Gastrocnemius medialis (tissue), 4 donors: ENCODE measurements around the gene PITX1. TPM values are rescaled to one million over a fixed set of nuclear protein-coding genes. Genes with fewer than 3 reads are reported as not detected.
A peak's percentile ranks its signal among the peaks of the same experiment; 100 is the strongest.

Experiments
- ATAC-seq, 2 donors: fragments of 150-250 bp; one replicate each; pipeline ENCODE4 v1.9.1; 2016
- DNase-seq, 2 donors: peaks; one replicate each; pipeline ENCODE4 v3.0.0-alpha.2; 2019
- H3K27ac ChIP-seq, 4 donors: fragments of 200-600 bp; sonication (generic); 1 replicate in 1 of 4; 2 replicates in 3 of 4; pipeline ENCODE4 v1.5.1; 2016 to 2018; ENCODE audit warnings: mild to moderate bottlenecking in 2 of 4, moderate library complexity in 1 of 4
- H3K27me3 ChIP-seq, 3 donors: fragments of 200-600 bp; sonication (generic) in 2 of 3; 1 replicate in 1 of 3; 2 replicates in 2 of 3; pipeline versions ENCODE4 v1.5.1 to v1.6.0; 2016 to 2019; ENCODE audit warnings: mild to moderate bottlenecking in 1 of 3, moderate library complexity in 1 of 3
- H3K36me3 ChIP-seq, 2 donors: fragments of 200-600 bp; sonication (generic) in 1 of 2; one replicate each; pipeline ENCODE4 v1.5.1; 2017 to 2018
- H3K4me1 ChIP-seq, 2 donors: fragments of 200-600 bp; sonication (generic) in 1 of 2; one replicate each; pipeline ENCODE4 v1.5.1; 2016 to 2017; ENCODE audit warnings: mild to moderate bottlenecking in 2 of 2
- H3K4me3 ChIP-seq, 4 donors: fragments of 200-600 bp; sonication (generic) in 3 of 4; 1 replicate in 1 of 4; 2 replicates in 3 of 4; pipeline ENCODE4 v1.5.1; 2016 to 2019; ENCODE audit warnings: mild to moderate bottlenecking in 2 of 4
- H3K9me3 ChIP-seq, 3 donors: fragments of 200-600 bp; sonication (generic) in 2 of 3; 1 replicate in 1 of 3; 2 replicates in 2 of 3; pipeline ENCODE4 v1.5.1; 2016 to 2019
- POLR2A ChIP-seq, 2 donors: fragments of 450-650 bp; IDR thresholded peaks; one replicate each; pipeline ENCODE4 v1.6.1; 2017; ENCODE audit warnings: antibody characterized with exemption in 2 of 2, mild to moderate bottlenecking in 2 of 2, moderate library complexity in 2 of 2
- in situ Hi-C, 4 donors: fragments of 200-750 bp; cut with MboI; loops; one replicate each; pipeline versions ENCODE4 v1.15.0 to v1.8.0; 2017; ENCODE audit warnings: low sequenced_read_pairs in 4 of 4
- intact Hi-C: fragments of 100-400 bp; cut with DNase I; formaldehyde crosslinking; loops from one replicate; pipeline ENCODE4 v1.15.1; 2023; ENCODE audit warnings: low total_unique reads
- total RNA-seq, 4 donors: library from RNA; depleted of rRNA; stranded (reverse); fragments of >200 nt; gene quantifications; one replicate each; pipeline versions ENCODE4 v1.1.0 to v1.2.3, GENCODE V29; 2016
- TF ChIP-seq, protein P1 (sequence below), 5 experiments: fragments of 450-650 bp in 3 of 5; fragments of 200-600 bp in 2 of 5; sonication (generic) in 2 of 5; IDR thresholded peaks in 4 of 5; conservative IDR thresholded peaks in 1 of 5; 1 replicate in 4 of 5; 2 replicates in 1 of 5; pipeline ENCODE4 v1.5.1; 2016 to 2019; ENCODE audit warnings: antibody characterized with exemption in 5 of 5, mild to moderate bottlenecking in 3 of 5, moderate library complexity in 3 of 5

Gene PITX1
- total RNA-seq, 4 donors from 2014 or later: 5.3 to 21.2 (median 9.3) TPM

DNA sequence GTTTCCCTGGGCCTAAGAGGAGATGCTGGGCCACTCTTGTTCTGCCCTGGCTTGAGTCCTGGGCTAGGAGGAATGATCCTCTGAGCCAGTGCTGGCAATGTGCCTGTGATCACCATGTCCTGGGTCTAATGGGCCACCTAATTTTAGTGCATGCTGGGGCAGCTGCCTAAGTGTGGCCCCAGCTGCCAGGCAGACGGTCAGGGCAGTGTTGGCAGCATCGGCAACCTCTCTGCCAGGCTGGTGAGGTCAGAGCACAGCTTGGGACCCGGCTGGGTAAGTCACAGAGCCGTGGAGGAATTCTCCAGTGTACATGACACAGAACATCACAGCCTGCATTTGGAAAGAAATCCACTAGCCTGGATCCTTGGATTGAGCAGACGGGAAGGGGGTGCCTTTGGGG is 21.4 kb upstream of the PITX1 start:
- intact Hi-C loops: loop anchor here (2.0 to 10.0 kb wide), 3 partner anchors 21 to 379 kb away; partner anchors contain the start of gene PITX1
- ATAC-seq (peak; percentile 90 to 94), DNase-seq (peak; percentile 84 to 91)
- TF ChIP-seq, protein P1, sequence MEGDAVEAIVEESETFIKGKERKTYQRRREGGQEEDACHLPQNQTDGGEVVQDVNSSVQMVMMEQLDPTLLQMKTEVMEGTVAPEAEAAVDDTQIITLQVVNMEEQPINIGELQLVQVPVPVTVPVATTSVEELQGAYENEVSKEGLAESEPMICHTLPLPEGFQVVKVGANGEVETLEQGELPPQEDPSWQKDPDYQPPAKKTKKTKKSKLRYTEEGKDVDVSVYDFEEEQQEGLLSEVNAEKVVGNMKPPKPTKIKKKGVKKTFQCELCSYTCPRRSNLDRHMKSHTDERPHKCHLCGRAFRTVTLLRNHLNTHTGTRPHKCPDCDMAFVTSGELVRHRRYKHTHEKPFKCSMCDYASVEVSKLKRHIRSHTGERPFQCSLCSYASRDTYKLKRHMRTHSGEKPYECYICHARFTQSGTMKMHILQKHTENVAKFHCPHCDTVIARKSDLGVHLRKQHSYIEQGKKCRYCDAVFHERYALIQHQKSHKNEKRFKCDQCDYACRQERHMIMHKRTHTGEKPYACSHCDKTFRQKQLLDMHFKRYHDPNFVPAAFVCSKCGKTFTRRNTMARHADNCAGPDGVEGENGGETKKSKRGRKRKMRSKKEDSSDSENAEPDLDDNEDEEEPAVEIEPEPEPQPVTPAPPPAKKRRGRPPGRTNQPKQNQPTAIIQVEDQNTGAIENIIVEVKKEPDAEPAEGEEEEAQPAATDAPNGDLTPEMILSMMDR (IDR thresholded peaks at IDR 0.05 in 4 of 5, conservative IDR thresholded peaks at IDR 0.05 in 1 of 5): no peak
- no peak for TF ChIP-seq POLR2A (IDR thresholded peaks at IDR 0.05)
- no peak overlapping the region for H3K4me3 ChIP-seq
- peak overlapping the region; percentile 63 to 79 (median 68) for H3K27ac ChIP-seq
- peaks cover 0 to 4% (median 0%) of the 10 kb centered on the region in 3 donors for H3K27me3 ChIP-seq
- H3K4me1 ChIP-seq: peaks cover 11 to 19% of the 10 kb centered on the region in 2 donors
- in situ Hi-C loops: no loop called here
- H3K9me3 ChIP-seq: no peaks in the 10 kb centered on the region
- no peaks in the 10 kb centered on the region for H3K36me3 ChIP-seq

DNA sequence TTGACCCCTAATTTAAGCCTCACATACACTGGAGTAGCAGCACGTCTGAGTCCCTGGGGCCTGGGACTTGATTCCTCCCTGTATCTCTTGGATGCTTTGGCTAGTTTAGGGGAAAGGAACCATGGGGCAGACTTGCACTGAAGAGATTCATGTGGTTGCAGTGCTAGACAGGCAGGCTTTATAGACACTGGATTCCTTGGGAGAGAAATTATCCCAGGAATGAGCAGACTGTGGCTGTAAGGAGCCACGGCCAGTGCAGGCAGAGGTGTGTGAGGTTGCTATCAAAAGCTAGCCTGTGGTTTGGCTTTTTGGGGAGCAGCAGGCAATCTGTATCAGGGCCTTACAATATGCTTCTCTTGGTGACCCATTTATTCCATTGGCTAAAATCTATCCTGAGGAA is 20.5 kb upstream of the PITX1 start:
- ATAC-seq: no peak
- Histone ChIP-seq H3K9me3 (no peaks in the 10 kb centered on the region), H3K36me3 (no peaks in the 10 kb centered on the region), H3K27ac (no peak overlapping the region), H3K27me3 (peaks cover 0 to 4% (median 0%) of the 10 kb centered on the region in 3 donors), H3K4me1 (peaks cover 15 to 22% of the 10 kb centered on the region in 2 donors), H3K4me3 (no peak overlapping the region)
- DNase-seq: no peak
- in situ Hi-C loops: no loop called here
- intact Hi-C loops: loop anchor here (2.0 to 10.0 kb wide), 3 partner anchors 20 to 380 kb away; partner anchors contain the start of gene PITX1
- TF ChIP-seq, protein P1 (IDR thresholded peaks at IDR 0.05 in 4 of 5, conservative IDR thresholded peaks at IDR 0.05 in 1 of 5): no peak

DNA sequence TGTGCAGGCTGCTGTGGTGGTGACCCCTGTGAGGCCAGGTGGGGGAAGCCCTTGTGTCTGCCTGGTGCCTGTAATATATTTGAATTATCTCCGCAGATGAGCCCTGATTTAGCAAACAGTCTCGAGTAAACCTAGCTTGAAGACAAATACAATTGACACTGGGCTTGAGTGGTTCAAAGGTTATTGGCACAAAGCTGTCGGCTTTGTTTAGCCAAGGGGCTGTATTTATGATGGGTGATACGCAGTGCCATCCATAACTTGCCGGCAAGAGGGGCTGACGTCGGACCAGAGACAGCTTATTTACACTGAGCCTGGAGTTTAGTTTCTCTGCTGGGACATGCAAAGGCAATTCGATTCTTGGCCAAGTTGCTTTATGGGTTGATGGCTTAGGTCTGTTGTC is 20.0 kb upstream of the PITX1 start:
- peaks cover 0 to 4% (median 0%) of the 10 kb centered on the region in 3 donors for H3K27me3 ChIP-seq
- DNase-seq: no peak
- H3K27ac ChIP-seq: no peak overlapping the region
- peaks cover 15 to 22% of the 10 kb centered on the region in 2 donors for H3K4me1 ChIP-seq
- TF ChIP-seq, protein P1 (IDR thresholded peaks at IDR 0.05 in 4 of 5, conservative IDR thresholded peaks at IDR 0.05 in 1 of 5): no peak
- no peak for TF ChIP-seq POLR2A (IDR thresholded peaks at IDR 0.05)
- H3K4me3 ChIP-seq: no peak overlapping the region
- intact Hi-C loops: loop anchor here (2.0 to 10.0 kb wide), 3 partner anchors 19 to 381 kb away; partner anchors contain the start of gene PITX1
- in situ Hi-C loops: no loop called here
- H3K9me3 ChIP-seq: no peaks in the 10 kb centered on the region
- no peak for ATAC-seq
- no peaks in the 10 kb centered on the region for H3K36me3 ChIP-seq

DNA sequence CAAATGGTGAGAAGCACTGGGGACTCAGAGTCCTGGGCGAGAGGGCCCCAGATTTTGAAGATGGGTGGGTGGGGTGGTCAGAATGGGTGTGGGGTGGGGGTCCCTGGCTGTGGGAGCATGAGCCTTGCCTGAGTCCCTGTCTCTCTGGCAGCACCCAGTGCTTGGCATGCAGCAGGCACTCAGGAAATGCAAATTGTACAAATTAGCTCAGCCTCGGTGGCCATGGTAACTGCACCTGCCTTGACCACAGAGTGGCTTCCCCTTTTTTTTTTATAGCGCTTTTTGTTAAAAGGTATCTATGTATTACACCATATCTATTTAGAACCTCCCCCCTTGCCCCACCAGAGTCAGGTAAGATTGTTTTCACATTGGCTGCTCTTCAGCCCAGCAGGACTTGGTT is 19.2 kb upstream of the PITX1 start:
- no peak overlapping the region for H3K4me3 ChIP-seq
- no peaks in the 10 kb centered on the region for H3K9me3 ChIP-seq
- H3K4me1 ChIP-seq: peaks cover 15 to 22% of the 10 kb centered on the region in 2 donors
- in situ Hi-C loops (no loop called here), intact Hi-C loops (loop anchor here (10.0 kb wide), 2 partner anchors 212 to 382 kb away; no protein-coding TSS in a partner anchor)
- H3K27me3 ChIP-seq: peaks cover 0 to 4% (median 0%) of the 10 kb centered on the region in 3 donors
- no peak for ATAC-seq
- no peaks in the 10 kb centered on the region for H3K36me3 ChIP-seq
- H3K27ac ChIP-seq: no peak overlapping the region
- DNase-seq: no peak
- TF ChIP-seq, protein P1 (IDR thresholded peaks at IDR 0.05 in 4 of 5, conservative IDR thresholded peaks at IDR 0.05 in 1 of 5): no peak
- no peak for TF ChIP-seq POLR2A (IDR thresholded peaks at IDR 0.05)
